Muscle layer of colon (tissue), 2 donors: Measurements from ENCODE around the gene OR10T2.
"Not testable (repeated sequence)": the region's sequence is repeated elsewhere in the genome, so short reads cannot be mapped to it uniquely, and the experiment has no call there.

Experiments used
- H3K27ac ChIP-seq: one replicate; pipeline ENCODE4 v1.7.0; 2013; ENCODE audit warnings: low read depth, mild to moderate bottlenecking, low read length, moderate library complexity
- H3K27me3 ChIP-seq, 2 donors: one replicate each; pipeline ENCODE4 v1.7.0; 2013; ENCODE audit warnings: low read length in 2 of 2, mild to moderate bottlenecking in 2 of 2; ENCODE audit not compliant: insufficient read depth in 2 of 2, control insufficient read depth in 1 of 2
- H3K36me3 ChIP-seq: one replicate; pipeline ENCODE4 v1.7.0; 2013; ENCODE audit warnings: mild to moderate bottlenecking, low read length; ENCODE audit not compliant: insufficient read depth
- H3K4me1 ChIP-seq: one replicate; pipeline ENCODE4 v1.7.0; 2013; ENCODE audit warnings: mild to moderate bottlenecking, low read length; ENCODE audit not compliant: insufficient read depth
- H3K4me3 ChIP-seq, 2 donors: one replicate each; pipeline ENCODE4 v1.7.0; 2013; ENCODE audit warnings: low read length in 2 of 2, low read depth in 1 of 2, mild to moderate bottlenecking in 1 of 2, moderate library complexity in 1 of 2
- H3K9ac ChIP-seq: one replicate; pipeline ENCODE4 v1.7.0; 2013; ENCODE audit warnings: low read length
- H3K9me3 ChIP-seq: one replicate; pipeline ENCODE4 v1.7.0; 2013; ENCODE audit warnings: mild to moderate bottlenecking, low read length
- donor health status: abdominal sarcoma.
- donor health status: Adenocarcinoma of cecum.

The OR10T2 gene

DNA sequence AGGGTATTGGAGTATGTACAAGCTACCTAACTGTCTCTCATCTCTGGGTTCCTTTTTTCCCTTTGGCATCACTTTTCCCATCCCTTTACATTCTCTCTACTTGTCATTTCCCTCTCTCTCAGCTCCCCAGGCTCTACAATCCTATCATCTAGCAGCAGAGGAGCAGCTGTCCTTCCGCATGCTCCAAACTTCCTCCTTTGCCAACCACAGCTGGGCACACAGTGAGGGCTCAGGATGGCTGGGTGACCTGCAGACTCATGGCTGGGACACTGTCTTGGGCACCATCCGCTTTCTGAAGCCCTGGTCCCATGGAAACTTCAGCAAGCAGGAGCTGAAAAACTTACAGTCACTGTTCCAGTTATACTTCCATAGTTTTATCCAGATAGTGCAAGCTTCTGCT lies 45.0 kb downstream of the OR10T2 start:
- H3K36me3 ChIP-seq: no peaks in the 10 kb centered on the region
- H3K4me3 ChIP-seq: no peak overlapping the region
- H3K27me3 ChIP-seq: no peaks in the 10 kb centered on the region
- H3K9ac ChIP-seq: no peak overlapping the region
- no peak overlapping the region for H3K27ac ChIP-seq
- no peaks in the 10 kb centered on the region for H3K4me1 ChIP-seq
- no peaks in the 10 kb centered on the region for H3K9me3 ChIP-seq

- no peak within 1 kb of the TSS for H3K4me3 ChIP-seq
- no peak within 1 kb of the TSS for H3K27ac ChIP-seq
- H3K27me3 ChIP-seq: no peaks in the 10 kb centered on the region
Measured at GRCh38 chr1:158353303-158354075, 45.8 kb downstream of the OR10T2 start, which contains the start of gene CD1E. CD1E (plus strand) TSS chr1:158353894; CDS start chr1:158353989, 95 bp downstream.

GRCh38 chr1:158348946-158349345 lies 50.3 kb downstream of the OR10T2 start:
- not testable (repeated sequence) for H3K4me3 ChIP-seq, H3K9ac ChIP-seq, H3K4me1 ChIP-seq, H3K36me3 ChIP-seq, H3K27me3 ChIP-seq, H3K9me3 ChIP-seq, H3K27ac ChIP-seq

More at GRCh38 chr1:158353303-158354075, 45.8 kb downstream of the OR10T2 start, which contains the start of gene CD1E:
- Histone ChIP-seq H3K4me1 (no peaks in the 10 kb centered on the region), H3K36me3 (no peaks in the 10 kb centered on the region), H3K9me3 (no peaks in the 10 kb centered on the region), H3K9ac (no peak within 1 kb of the TSS)
